Kidney (tissue), 14 donors: ENCODE data around the gene RPP40. TPM values are rescaled to one million over a fixed set of nuclear protein-coding genes. Genes with fewer than 3 reads are reported as not detected.

ENCODE experiments used
- DNase-seq, 5 donors: peaks; one replicate each; pipeline ENCODE4 v3.0.0-alpha.2; 2013 to 2020
- FAIRE-seq: peaks from 2 replicates; lab custom pipeline; 2012; peaks lifted over from hg19 to GRCh38; lab: Jason Lieb, UNC
- H3K27ac ChIP-seq, 2 donors: one replicate each; pipeline ENCODE4 v1.7.0; 2013; ENCODE audit warnings: low read depth in 2 of 2, low read length in 2 of 2, inconsistent platforms in 1 of 2
- H3K27me3 ChIP-seq: one replicate; pipeline ENCODE4 v1.7.1; 2013; ENCODE audit warnings: low read length, inconsistent platforms; ENCODE audit not compliant: control insufficient read depth, insufficient read depth
- H3K36me3 ChIP-seq, 3 donors: one replicate each; pipeline versions ENCODE4 v1.7.0 to v1.7.1; 2013; ENCODE audit warnings: low read length in 3 of 3, control low read depth in 1 of 3, inconsistent platforms in 1 of 3; ENCODE audit not compliant: insufficient read depth in 3 of 3, control insufficient read depth in 2 of 3
- H3K4me1 ChIP-seq, 3 donors: one replicate each; pipeline versions ENCODE4 v1.7.0 to v1.7.1; 2013; ENCODE audit warnings: low read length in 3 of 3, inconsistent platforms in 1 of 3, low read depth in 1 of 3; ENCODE audit not compliant: control insufficient read depth in 2 of 3, insufficient read depth in 2 of 3
- H3K4me3 ChIP-seq, 3 donors: one replicate each; pipeline versions ENCODE4 v1.7.0 to v1.8.1; 2013; ENCODE audit warnings: low read length in 3 of 3, control low read depth in 1 of 3, inconsistent platforms in 1 of 3
- H3K9ac ChIP-seq, 3 donors: one replicate each; pipeline versions ENCODE4 v1.7.0 to v1.7.1; 2013; ENCODE audit warnings: low read length in 3 of 3, control low read depth in 1 of 3, inconsistent platforms in 1 of 3
- H3K9me3 ChIP-seq, 3 donors: one replicate each; pipeline versions ENCODE4 v1.7.0 to v1.7.1; 2013; ENCODE audit warnings: low read length in 3 of 3, control low read depth in 1 of 3, inconsistent platforms in 1 of 3; ENCODE audit not compliant: control insufficient read depth in 2 of 3, insufficient read depth in 1 of 3
- CTCF ChIP-seq: IDR thresholded peaks from 3 replicates; pipeline ENCODE4 v1.5.1; 2012; ENCODE audit warnings: mild to moderate bottlenecking, moderate library complexity, borderline replicate concordance; ENCODE audit not compliant: insufficient read depth; ENCODE audit errors: extremely low read depth
- intact Hi-C: fragments of 100-400 bp; cut with DNase I; formaldehyde crosslinking; loops from one replicate; pipeline ENCODE4 v1.11.1; 2022
- polyA plus RNA-seq: library from polyadenylated mRNA; stranded (reverse); fragments of 350-450 nt; fragmentation: Illumina TruSeq; extraction: RNeasy Lipid Tissue Mini Kit (QIAGEN cat#74804); gene quantifications from one replicate; pipeline ENCODE4 v1.2.3, GENCODE V29; 2014; ENCODE audit warnings: low read depth, low replicate concordance; ENCODE audit not compliant: insufficient read depth
- total RNA-seq: library from RNA; stranded (reverse); fragmentation: NEBNext Ultra II Directional; extraction: Animal tissue kit (Norgen Biotek cat#: 25700); gene quantifications from one replicate; pipeline ENCODE4 v1.2.1, GENCODE V29; 2021
- donor health status: control.
- donor health status: control.
- donor health status: control.
- donor health status: control.
- donor health status: control.
- donor health status: DM: yes; HTN: yes; CAD: no.
- donor health status: Normal renal cell carcinoma (clear cell type).

Gene RPP40
- total and polyA plus RNA-seq, 2 donors from 2014 or later, result 3.7 to 7.4 TPM

- no peak for TF ChIP-seq CTCF
- Histone ChIP-seq H3K27me3 (no peaks in the 10 kb centered on the region), H3K36me3 (no peaks in the 10 kb centered on the region), H3K4me1 (no peaks in the 10 kb centered on the region), H3K9me3 (no peaks in the 10 kb centered on the region), H3K27ac (no peak overlapping the region), H3K9ac (no peak overlapping the region), H3K4me3 (no peak overlapping the region)
- no peak for DNase-seq
- FAIRE-seq, result no peak
- intact Hi-C loops, result no loop called here
Observed at GRCh38 chr6:4973415-4973814, 30.4 kb downstream of the RPP40 start.

- no peaks in the 10 kb centered on the region for H3K9me3 ChIP-seq
- no peaks in the 10 kb centered on the region for H3K4me1 ChIP-seq
- H3K27me3 ChIP-seq, result no peaks in the 10 kb centered on the region
- FAIRE-seq (no peak), DNase-seq (no peak)
- H3K9ac ChIP-seq, result no peak overlapping the region
- H3K27ac ChIP-seq, result no peak overlapping the region
- intact Hi-C loops, result no loop called here
- TF ChIP-seq CTCF, result no peak
- no peaks in the 10 kb centered on the region for H3K36me3 ChIP-seq
- H3K4me3 ChIP-seq, result no peak overlapping the region
Observed at GRCh38 chr6:4972438-4972837, 31.4 kb downstream of the RPP40 start.

- no peaks in the 10 kb centered on the region for H3K4me1 ChIP-seq
- no peaks in the 10 kb centered on the region for H3K27me3 ChIP-seq
- H3K9ac ChIP-seq, result no peak overlapping the region
- FAIRE-seq (no peak), DNase-seq (peak in 1 of 5 donors; percentile 41)
- no peaks in the 10 kb centered on the region for H3K9me3 ChIP-seq
- H3K36me3 ChIP-seq, result no peaks in the 10 kb centered on the region
- intact Hi-C loops, result no loop called here
- H3K27ac ChIP-seq, result no peak overlapping the region
- H3K4me3 ChIP-seq, result no peak overlapping the region
- no peak for TF ChIP-seq CTCF
Observed at GRCh38 chr6:4971851-4972250, 32.0 kb downstream of the RPP40 start.

- intact Hi-C loops, result no loop called here
- peak in 1 of 5 donors; percentile 15 for DNase-seq
- no peaks in the 10 kb centered on the region for H3K9me3 ChIP-seq
- H3K36me3 ChIP-seq, result no peaks in the 10 kb centered on the region
- FAIRE-seq, result no peak
- no peak overlapping the region for H3K27ac ChIP-seq
- H3K9ac ChIP-seq, result no peak overlapping the region
- H3K4me1 ChIP-seq, result no peaks in the 10 kb centered on the region
- H3K4me3 ChIP-seq, result no peak overlapping the region
- H3K27me3 ChIP-seq, result no peaks in the 10 kb centered on the region
- TF ChIP-seq CTCF, result no peak
Observed at GRCh38 chr6:4970739-4971395, 33.0 kb downstream of the RPP40 start.
